ENCODE measurements around the gene COMT. TPM values are rescaled to one million over a fixed set of nuclear protein-coding genes. Genes with fewer than 3 reads are reported as not detected.

Gene COMT
- total RNA-seq, 1 experiment from 2014 or later, result 96.0 TPM

DNA sequence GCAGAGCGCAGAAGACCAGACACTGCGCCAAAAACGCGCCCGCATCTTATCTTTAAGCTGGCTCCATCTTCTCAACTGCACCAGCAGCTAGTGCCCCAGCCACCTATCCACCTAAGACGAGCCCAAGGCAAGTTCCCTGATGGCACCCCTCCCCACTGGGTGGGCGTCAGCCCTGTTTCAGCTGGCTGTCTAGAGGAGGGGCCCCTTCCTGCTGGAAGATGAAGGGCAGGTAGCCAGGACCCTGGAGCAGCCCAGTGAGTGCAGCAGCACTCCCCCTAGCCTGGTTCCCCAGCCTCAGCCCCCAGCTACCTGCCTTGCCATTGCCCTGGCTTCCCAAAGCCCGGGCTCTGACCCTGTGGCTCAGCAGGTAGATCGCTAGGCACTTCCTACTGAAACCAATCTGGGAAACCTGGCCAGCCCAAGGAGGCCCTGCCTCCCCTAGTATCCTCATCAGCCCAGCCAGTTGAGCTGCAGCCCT is 46.8 kb downstream of the COMT start:
- H3K4me1 ChIP-seq, result no peaks in the 10 kb centered on the region
- CTCF ChIA-PET, result interaction anchor here (1.2 kb wide), 1 partner anchor 18 kb away, joined by 3 read pairs; no protein-coding TSS in a partner anchor
- H3K36me3 ChIP-seq (ENCODE audit: control insufficient read depth, insufficient read depth, low read length), result no peaks in the 10 kb centered on the region
- Mint-ChIP-seq H3K27me3 (ENCODE audit: insufficient read depth, unreplicated experiment) (no peaks in the 10 kb centered on the region), H3K36me3 (ENCODE audit: insufficient read depth, unreplicated experiment) (no peaks in the 10 kb centered on the region), H3K27ac (ENCODE audit: unreplicated experiment) (no peak overlapping the region), H3K4me3 (ENCODE audit: unreplicated experiment) (no peak overlapping the region), H3K9me3 (ENCODE audit: unreplicated experiment) (no peaks in the 10 kb centered on the region), H3K4me1 (ENCODE audit: low read depth, unreplicated experiment) (no peaks in the 10 kb centered on the region)
- POLR2A ChIA-PET, result no interaction called here
- intact Hi-C loops (cut with micrococcal nuclease; ENCODE audit: unreplicated experiment), result no loop called here
- H3K4me3 ChIP-seq (ENCODE audit: low read depth, low read length), result no peak overlapping the region
- TF ChIP-seq, protein P1, sequence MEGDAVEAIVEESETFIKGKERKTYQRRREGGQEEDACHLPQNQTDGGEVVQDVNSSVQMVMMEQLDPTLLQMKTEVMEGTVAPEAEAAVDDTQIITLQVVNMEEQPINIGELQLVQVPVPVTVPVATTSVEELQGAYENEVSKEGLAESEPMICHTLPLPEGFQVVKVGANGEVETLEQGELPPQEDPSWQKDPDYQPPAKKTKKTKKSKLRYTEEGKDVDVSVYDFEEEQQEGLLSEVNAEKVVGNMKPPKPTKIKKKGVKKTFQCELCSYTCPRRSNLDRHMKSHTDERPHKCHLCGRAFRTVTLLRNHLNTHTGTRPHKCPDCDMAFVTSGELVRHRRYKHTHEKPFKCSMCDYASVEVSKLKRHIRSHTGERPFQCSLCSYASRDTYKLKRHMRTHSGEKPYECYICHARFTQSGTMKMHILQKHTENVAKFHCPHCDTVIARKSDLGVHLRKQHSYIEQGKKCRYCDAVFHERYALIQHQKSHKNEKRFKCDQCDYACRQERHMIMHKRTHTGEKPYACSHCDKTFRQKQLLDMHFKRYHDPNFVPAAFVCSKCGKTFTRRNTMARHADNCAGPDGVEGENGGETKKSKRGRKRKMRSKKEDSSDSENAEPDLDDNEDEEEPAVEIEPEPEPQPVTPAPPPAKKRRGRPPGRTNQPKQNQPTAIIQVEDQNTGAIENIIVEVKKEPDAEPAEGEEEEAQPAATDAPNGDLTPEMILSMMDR (IDR thresholded peaks at IDR 0.05; ENCODE audit: insufficient read depth in 1 of 2, low read depth in 1 of 2, low read length in 1 of 2, severe bottlenecking in 1 of 2, unreplicated experiment in 1 of 2), result no peak
- no peak for DNase-seq
- BruUV-seq (replicated peaks), result no TSS peak
- no peaks in the 10 kb centered on the region for H3K9me3 ChIP-seq
- no peaks in the 10 kb centered on the region for H3K27me3 ChIP-seq (replicated peaks; ENCODE audit: control insufficient read depth, insufficient read depth, low read length)

DNA sequence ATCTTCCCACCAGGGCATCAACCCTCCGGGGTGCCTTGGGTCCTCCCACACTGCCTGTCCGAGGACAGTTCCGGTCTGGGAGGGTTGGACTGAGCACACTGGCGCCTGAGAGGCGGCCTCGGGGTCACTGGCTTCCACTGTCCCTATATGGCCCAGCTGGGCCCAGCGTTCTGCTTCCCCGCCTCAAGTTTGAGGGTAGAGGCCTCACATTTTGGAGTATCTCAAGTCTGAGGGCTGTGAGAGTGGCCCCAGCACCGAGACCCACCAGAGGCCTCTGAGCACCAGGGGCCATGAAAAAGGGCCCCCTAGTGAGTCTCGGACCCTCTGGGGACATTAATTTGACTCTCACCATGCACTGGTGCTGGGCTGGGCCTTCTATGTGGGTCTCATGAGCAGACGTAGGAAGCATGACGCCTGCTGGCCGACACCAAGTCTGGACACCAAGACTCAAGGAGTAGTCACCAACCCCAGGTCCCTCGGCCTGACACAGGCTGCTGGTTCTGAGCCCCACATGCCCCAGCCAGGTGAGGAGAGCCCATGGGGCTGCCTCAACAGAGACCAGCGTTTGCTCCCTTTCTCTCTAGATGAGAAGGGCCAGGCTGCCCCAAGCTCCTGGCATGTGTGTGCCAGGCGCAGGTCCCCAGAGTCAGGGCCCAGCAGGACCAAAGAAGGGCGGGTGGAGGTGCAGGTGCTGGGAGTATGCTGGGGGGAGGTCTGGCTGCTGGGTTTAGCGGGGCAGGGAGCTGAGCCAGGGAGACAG is 47.6 kb downstream of the COMT start:
- H3K36me3 ChIP-seq (ENCODE audit: control insufficient read depth, insufficient read depth, low read length), result no peaks in the 10 kb centered on the region
- Mint-ChIP-seq H3K27me3 (ENCODE audit: insufficient read depth, unreplicated experiment) (no peaks in the 10 kb centered on the region), H3K27ac (ENCODE audit: unreplicated experiment) (no peak overlapping the region), H3K9me3 (ENCODE audit: unreplicated experiment) (no peaks in the 10 kb centered on the region), H3K4me3 (ENCODE audit: unreplicated experiment) (no peak overlapping the region), H3K36me3 (ENCODE audit: insufficient read depth, unreplicated experiment) (no peaks in the 10 kb centered on the region), H3K4me1 (ENCODE audit: low read depth, unreplicated experiment) (no peaks in the 10 kb centered on the region)
- no TSS peak for BruUV-seq (replicated peaks)
- TF ChIP-seq, protein P1 (IDR thresholded peaks at IDR 0.05; ENCODE audit: insufficient read depth in 1 of 2, low read depth in 1 of 2, low read length in 1 of 2, severe bottlenecking in 1 of 2, unreplicated experiment in 1 of 2), result no peak
- no peaks in the 10 kb centered on the region for H3K4me1 ChIP-seq
- DNase-seq, result no peak
- no peaks in the 10 kb centered on the region for H3K9me3 ChIP-seq
- CTCF ChIA-PET, result interaction anchor here (1.2 kb wide), 1 partner anchor 18 kb away, joined by 3 read pairs; no protein-coding TSS in a partner anchor
- POLR2A ChIA-PET, result no interaction called here
- intact Hi-C loops (cut with micrococcal nuclease; ENCODE audit: unreplicated experiment), result no loop called here
- H3K27me3 ChIP-seq (replicated peaks; ENCODE audit: control insufficient read depth, insufficient read depth, low read length), result no peaks in the 10 kb centered on the region
- H3K4me3 ChIP-seq (ENCODE audit: low read depth, low read length), result no peak overlapping the region

DNA sequence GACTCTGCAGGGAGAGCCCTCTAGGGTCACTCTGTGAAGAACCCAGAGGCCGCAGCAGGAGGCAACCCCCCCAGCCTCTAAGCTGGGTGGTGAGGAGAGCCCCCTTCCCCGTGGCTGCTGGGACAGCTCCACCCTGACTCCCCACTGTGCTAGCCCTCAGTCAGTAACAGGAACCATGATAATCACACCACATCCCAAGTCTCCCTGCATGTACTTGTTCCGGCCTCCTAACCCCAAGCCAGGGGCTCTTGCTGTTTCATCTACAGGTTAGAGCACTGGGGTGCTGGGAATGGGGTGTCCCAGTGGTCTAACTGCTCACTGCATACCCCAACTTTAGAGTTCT is 48.1 kb downstream of the COMT start:
- no peaks in the 10 kb centered on the region for H3K9me3 Mint-ChIP-seq (ENCODE audit: unreplicated experiment)
- TF ChIP-seq, protein P1 (IDR thresholded peaks at IDR 0.05; ENCODE audit: insufficient read depth in 1 of 2, low read depth in 1 of 2, low read length in 1 of 2, severe bottlenecking in 1 of 2, unreplicated experiment in 1 of 2), result no peak
- CTCF ChIA-PET, result no interaction called here
- H3K4me1 ChIP-seq, result no peaks in the 10 kb centered on the region
- H3K36me3 ChIP-seq (ENCODE audit: control insufficient read depth, insufficient read depth, low read length), result no peaks in the 10 kb centered on the region
- intact Hi-C loops (cut with micrococcal nuclease; ENCODE audit: unreplicated experiment), result no loop called here
- no peaks in the 10 kb centered on the region for H3K9me3 ChIP-seq
- H3K4me1 Mint-ChIP-seq (ENCODE audit: low read depth, unreplicated experiment), result no peaks in the 10 kb centered on the region
- no peaks in the 10 kb centered on the region for H3K27me3 Mint-ChIP-seq (ENCODE audit: insufficient read depth, unreplicated experiment)
- H3K4me3 ChIP-seq (ENCODE audit: low read depth, low read length), result no peak overlapping the region
- POLR2A ChIA-PET, result no interaction called here
- H3K27me3 ChIP-seq (replicated peaks; ENCODE audit: control insufficient read depth, insufficient read depth, low read length), result no peaks in the 10 kb centered on the region
- H3K27ac Mint-ChIP-seq (ENCODE audit: unreplicated experiment), result no peak overlapping the region
- no TSS peak for BruUV-seq (replicated peaks)
- H3K36me3 Mint-ChIP-seq (ENCODE audit: insufficient read depth, unreplicated experiment), result no peaks in the 10 kb centered on the region
- H3K4me3 Mint-ChIP-seq (ENCODE audit: unreplicated experiment), result no peak overlapping the region
- DNase-seq, result no peak

Data from Caco-2 (cell line).